ENCODE data around the gene MARCHF3. TPM values are rescaled to one million over a fixed set of nuclear protein-coding genes. Genes with fewer than 3 reads are reported as not detected.
A peak's percentile ranks its signal among the peaks of the same experiment; 100 is the strongest.

The MARCHF3 gene
- total RNA-seq, 1 donor from 2014 or later = 34.5 TPM

GRCh38 chr5:127001621-127002296 is 28.6 kb downstream of the MARCHF3 start:
- H3K4me1 Mint-ChIP-seq (ENCODE audit: unreplicated experiment) = peaks cover 31% of the 10 kb centered on the region
- no peak overlapping the region for H3K4me3 Mint-ChIP-seq (ENCODE audit: unreplicated experiment)
- H3K36me3 Mint-ChIP-seq (ENCODE audit: unreplicated experiment) = peaks cover 3% of the 10 kb centered on the region
- peak overlapping the region; percentile 15 for H3K27ac Mint-ChIP-seq (ENCODE audit: unreplicated experiment)
- H3K27me3 Mint-ChIP-seq (ENCODE audit: unreplicated experiment) = no peaks in the 10 kb centered on the region
- no peak for TF ChIP-seq CTCF (IDR thresholded peaks at IDR 0.05)
- H3K9me3 Mint-ChIP-seq (ENCODE audit: unreplicated experiment) = no peaks in the 10 kb centered on the region
- no peak for DNase-seq (ENCODE audit: extremely low spot score, unreplicated experiment)

DNA sequence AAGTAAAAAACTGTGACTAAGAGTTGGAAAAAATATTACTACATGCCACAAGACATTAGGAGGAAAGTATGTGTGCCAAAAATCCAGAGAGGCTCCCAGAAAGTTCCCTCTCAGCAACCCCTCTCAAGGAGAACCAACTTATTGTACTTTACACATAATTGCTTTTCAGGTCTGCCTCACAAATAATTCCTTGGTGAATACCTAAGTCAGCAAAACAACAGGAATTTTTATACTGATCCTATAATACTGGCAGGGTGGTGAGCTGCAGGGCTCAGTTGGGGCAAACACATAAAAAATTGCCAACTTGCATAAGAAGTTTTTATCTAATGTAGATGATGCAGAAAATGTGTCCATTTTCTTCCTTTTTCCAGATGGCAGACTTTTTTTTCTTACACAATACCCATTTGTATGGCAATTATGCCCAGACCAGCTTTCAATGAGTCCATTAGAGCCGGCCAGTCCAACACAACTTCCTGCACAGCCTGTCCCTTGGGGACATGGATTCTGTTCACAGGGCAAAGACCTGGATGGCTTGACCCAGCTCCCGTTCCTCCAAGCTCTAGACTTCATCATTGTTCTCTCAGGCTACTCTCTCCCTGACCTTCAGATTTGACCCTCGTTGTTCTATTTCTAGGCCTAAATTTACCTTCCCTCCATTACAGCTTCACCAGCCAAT is 31.3 kb downstream of the MARCHF3 start:
- no peak for DNase-seq (ENCODE audit: extremely low spot score, unreplicated experiment)
- Mint-ChIP-seq H3K27me3 (ENCODE audit: unreplicated experiment) (no peaks in the 10 kb centered on the region), H3K9me3 (ENCODE audit: unreplicated experiment) (no peaks in the 10 kb centered on the region), H3K36me3 (ENCODE audit: unreplicated experiment) (peaks cover 3% of the 10 kb centered on the region), H3K27ac (ENCODE audit: unreplicated experiment) (no peak overlapping the region), H3K4me3 (ENCODE audit: unreplicated experiment) (no peak overlapping the region), H3K4me1 (ENCODE audit: unreplicated experiment) (peaks cover 40% of the 10 kb centered on the region)
- no peak for TF ChIP-seq CTCF (IDR thresholded peaks at IDR 0.05)

DNA sequence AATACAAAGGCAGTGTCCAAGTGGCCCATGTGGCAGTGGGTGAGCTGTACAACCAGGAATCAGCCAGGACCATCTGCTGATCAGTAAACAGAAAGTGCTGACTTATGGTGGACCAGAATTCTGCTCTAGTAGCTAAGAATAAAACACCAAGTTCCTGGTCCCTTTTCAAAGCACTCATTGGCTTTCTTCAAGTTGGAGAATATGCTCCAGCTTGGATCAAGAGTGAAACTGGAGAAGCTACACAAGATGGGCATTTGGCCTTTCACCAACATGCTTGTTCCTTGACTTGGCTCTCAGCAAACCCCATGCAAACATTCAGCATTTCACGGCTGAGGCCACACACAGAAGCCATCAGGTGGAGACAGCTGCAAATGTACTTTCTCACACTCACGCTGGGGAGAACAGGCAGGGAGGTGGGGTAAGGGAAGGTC is 32.1 kb downstream of the MARCHF3 start:
- no peak for TF ChIP-seq CTCF (IDR thresholded peaks at IDR 0.05)
- no peak for DNase-seq (ENCODE audit: extremely low spot score, unreplicated experiment)
- H3K4me1 Mint-ChIP-seq (ENCODE audit: unreplicated experiment) = peaks cover 37% of the 10 kb centered on the region
- H3K36me3 Mint-ChIP-seq (ENCODE audit: unreplicated experiment) = peaks cover 3% of the 10 kb centered on the region
- no peak overlapping the region for H3K4me3 Mint-ChIP-seq (ENCODE audit: unreplicated experiment)
- no peaks in the 10 kb centered on the region for H3K27me3 Mint-ChIP-seq (ENCODE audit: unreplicated experiment)
- H3K9me3 Mint-ChIP-seq (ENCODE audit: unreplicated experiment) = no peaks in the 10 kb centered on the region
- H3K27ac Mint-ChIP-seq (ENCODE audit: unreplicated experiment) = no peak overlapping the region

DNA sequence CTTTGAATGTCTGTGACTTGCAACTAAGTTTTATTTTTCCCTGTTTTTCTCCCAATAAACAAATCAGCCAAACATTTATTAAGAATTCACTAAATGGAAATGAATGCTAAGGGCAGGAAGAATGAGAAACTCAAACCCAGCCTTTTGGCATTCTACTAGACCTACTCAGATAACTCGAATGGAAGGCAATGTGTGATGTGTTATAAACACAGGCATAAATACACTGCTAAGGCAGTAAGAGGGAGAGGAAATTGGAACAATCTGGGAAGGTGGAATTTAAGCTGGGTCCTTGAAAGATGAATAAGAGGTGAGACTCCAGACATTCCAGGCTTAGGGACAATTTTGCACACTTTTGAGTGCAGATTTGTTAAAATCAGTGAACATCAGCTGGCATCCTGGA is 34.7 kb downstream of the MARCHF3 start:
- Mint-ChIP-seq H3K27me3 (ENCODE audit: unreplicated experiment) (no peaks in the 10 kb centered on the region), H3K4me1 (ENCODE audit: unreplicated experiment) (peaks cover 19% of the 10 kb centered on the region), H3K36me3 (ENCODE audit: unreplicated experiment) (no peaks in the 10 kb centered on the region), H3K9me3 (ENCODE audit: unreplicated experiment) (no peaks in the 10 kb centered on the region), H3K27ac (ENCODE audit: unreplicated experiment) (no peak overlapping the region), H3K4me3 (ENCODE audit: unreplicated experiment) (no peak overlapping the region)
- no peak for DNase-seq (ENCODE audit: extremely low spot score, unreplicated experiment)
- no peak for TF ChIP-seq CTCF (IDR thresholded peaks at IDR 0.05)

- H3K4me3 Mint-ChIP-seq (ENCODE audit: unreplicated experiment) = no peak overlapping the region
- no peaks in the 10 kb centered on the region for H3K9me3 Mint-ChIP-seq (ENCODE audit: unreplicated experiment)
- H3K36me3 Mint-ChIP-seq (ENCODE audit: unreplicated experiment) = no peaks in the 10 kb centered on the region
- DNase-seq (ENCODE audit: extremely low spot score, unreplicated experiment) = no peak
- no peaks in the 10 kb centered on the region for H3K27me3 Mint-ChIP-seq (ENCODE audit: unreplicated experiment)
- H3K27ac Mint-ChIP-seq (ENCODE audit: unreplicated experiment) = no peak overlapping the region
- TF ChIP-seq CTCF (IDR thresholded peaks at IDR 0.05) = no peak
- peaks cover 18% of the 10 kb centered on the region for H3K4me1 Mint-ChIP-seq (ENCODE audit: unreplicated experiment)
Measured at GRCh38 chr5:126995039-126995438, 35.3 kb downstream of the MARCHF3 start.
